ENCODE results near the gene HOMER2. TPM values are rescaled to one million over a fixed set of nuclear protein-coding genes. Genes with fewer than 3 reads are reported as not detected.

HOMER2 gene
- total and polyA plus RNA-seq, 12 donors: 12.3 to 64.4 (median 43.2) TPM

GRCh38 chr15:82852941-82853561 is 99.5 kb downstream of the HOMER2 start:
- Histone ChIP-seq H3K27me3 (no peaks in the 10 kb centered on the region), H3K36me3 (peaks cover 0 to 10% (median 0%) of the 10 kb centered on the region in 9 donors), H3K4me3 (no peak overlapping the region), H3K4me1 (peaks cover 0 to 22% (median 12%) of the 10 kb centered on the region in 9 donors), H3K9me3 (no peaks in the 10 kb centered on the region), H3K27ac (no peak overlapping the region)
- DNase-seq (no peak), ATAC-seq (no peak)
- intact Hi-C loops (cut with DNase I): loop anchor here in 4 of 10 donors (5.0 to 10.0 kb wide), 2 partner anchors 132 to 134 kb away; partner anchors contain the start of gene RAMAC (in 4 of the 4)
- TF ChIP-seq, protein P1, sequence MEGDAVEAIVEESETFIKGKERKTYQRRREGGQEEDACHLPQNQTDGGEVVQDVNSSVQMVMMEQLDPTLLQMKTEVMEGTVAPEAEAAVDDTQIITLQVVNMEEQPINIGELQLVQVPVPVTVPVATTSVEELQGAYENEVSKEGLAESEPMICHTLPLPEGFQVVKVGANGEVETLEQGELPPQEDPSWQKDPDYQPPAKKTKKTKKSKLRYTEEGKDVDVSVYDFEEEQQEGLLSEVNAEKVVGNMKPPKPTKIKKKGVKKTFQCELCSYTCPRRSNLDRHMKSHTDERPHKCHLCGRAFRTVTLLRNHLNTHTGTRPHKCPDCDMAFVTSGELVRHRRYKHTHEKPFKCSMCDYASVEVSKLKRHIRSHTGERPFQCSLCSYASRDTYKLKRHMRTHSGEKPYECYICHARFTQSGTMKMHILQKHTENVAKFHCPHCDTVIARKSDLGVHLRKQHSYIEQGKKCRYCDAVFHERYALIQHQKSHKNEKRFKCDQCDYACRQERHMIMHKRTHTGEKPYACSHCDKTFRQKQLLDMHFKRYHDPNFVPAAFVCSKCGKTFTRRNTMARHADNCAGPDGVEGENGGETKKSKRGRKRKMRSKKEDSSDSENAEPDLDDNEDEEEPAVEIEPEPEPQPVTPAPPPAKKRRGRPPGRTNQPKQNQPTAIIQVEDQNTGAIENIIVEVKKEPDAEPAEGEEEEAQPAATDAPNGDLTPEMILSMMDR (IDR thresholded peaks at IDR 0.05): no peak
- WGBS, 2 donors: 63 to 67% methylated on average over 16 of the region's 16 CpGs

DNA sequence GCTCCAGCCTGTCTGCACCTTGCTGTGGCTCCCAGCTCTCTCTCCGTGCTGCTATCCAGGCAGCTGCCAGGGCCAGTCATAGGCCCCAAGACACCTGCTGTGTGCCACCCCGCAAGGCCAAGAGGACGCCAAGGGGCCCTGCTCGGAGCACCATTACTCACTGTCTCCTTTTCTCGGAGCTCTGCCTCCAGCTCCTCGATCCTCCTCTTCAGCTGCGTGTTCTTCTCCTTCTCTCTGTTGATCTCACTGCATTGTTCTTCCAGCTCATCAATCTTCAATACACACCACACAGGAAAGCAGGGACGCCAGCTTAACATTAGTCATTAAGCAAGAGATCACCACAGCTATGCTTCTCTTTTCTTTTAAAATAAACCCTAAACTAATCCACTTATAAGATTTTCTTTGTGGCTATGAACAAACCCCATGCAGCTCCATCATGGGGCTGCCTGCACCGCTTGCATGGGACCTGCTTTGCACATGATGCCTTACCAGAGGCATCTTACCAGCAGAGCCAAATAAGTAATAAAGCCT is 100.5 kb downstream of the HOMER2 start:
- DNase-seq: no peak
- Histone ChIP-seq H3K36me3 (peaks cover 0 to 10% (median 0%) of the 10 kb centered on the region in 9 donors), H3K27me3 (no peaks in the 10 kb centered on the region), H3K27ac (no peak overlapping the region), H3K4me1 (peaks cover 0 to 22% (median 12%) of the 10 kb centered on the region in 9 donors), H3K9me3 (no peaks in the 10 kb centered on the region), H3K4me3 (no peak overlapping the region)
- no peak for ATAC-seq
- 83 to 84% methylated on average over 9 of the region's 9 CpGs for WGBS, 2 donors
- intact Hi-C loops (cut with DNase I): loop anchor here in 4 of 10 donors (5.0 to 10.0 kb wide), 2 partner anchors 133 to 135 kb away; partner anchors contain the start of gene RAMAC (in 4 of the 4)
- TF ChIP-seq, protein P1 (IDR thresholded peaks at IDR 0.05): no peak

DNA sequence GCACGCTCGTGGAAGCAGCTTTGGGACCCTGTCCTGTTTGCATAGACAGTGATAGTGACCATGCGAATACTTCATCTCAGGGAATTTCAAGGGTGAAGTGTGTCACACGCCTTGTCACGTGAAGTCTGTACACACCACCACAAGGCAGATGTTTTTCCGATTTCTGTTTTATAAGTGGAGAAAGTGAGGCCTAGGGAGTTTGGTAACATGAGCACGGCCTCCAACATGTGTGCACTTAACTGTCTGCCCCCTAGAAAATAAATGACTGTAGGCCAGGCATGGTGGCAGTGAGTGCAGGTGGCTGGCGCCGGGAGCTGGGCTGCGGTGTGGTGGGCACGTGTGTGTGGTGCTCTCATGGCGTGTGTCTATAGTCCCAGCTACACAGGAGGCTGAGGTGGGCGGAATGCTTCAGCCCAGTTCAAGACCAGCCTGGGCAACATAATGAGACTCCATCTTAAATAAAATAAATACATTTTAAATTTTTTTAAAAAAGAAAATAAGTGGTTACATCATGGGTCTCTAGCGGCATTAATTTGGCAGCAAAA is 101.1 kb downstream of the HOMER2 start:
- TF ChIP-seq, protein P1 (IDR thresholded peaks at IDR 0.05): no peak
- H3K4me3 ChIP-seq: no peak overlapping the region
- WGBS, 2 donors: 89 to 93% methylated on average over 14 of the region's 14 CpGs
- H3K36me3 ChIP-seq: peaks cover 0 to 10% (median 0%) of the 10 kb centered on the region in 9 donors
- H3K9me3 ChIP-seq: no peaks in the 10 kb centered on the region
- H3K27me3 ChIP-seq: no peaks in the 10 kb centered on the region
- H3K4me1 ChIP-seq: peaks cover 0 to 22% (median 12%) of the 10 kb centered on the region in 9 donors
- intact Hi-C loops (cut with DNase I): loop anchor here in 4 of 10 donors (5.0 to 10.0 kb wide), 2 partner anchors 133 to 136 kb away; partner anchors contain the start of gene RAMAC (in 4 of the 4)
- H3K27ac ChIP-seq: no peak overlapping the region
- DNase-seq (no peak), ATAC-seq (no peak)

DNA sequence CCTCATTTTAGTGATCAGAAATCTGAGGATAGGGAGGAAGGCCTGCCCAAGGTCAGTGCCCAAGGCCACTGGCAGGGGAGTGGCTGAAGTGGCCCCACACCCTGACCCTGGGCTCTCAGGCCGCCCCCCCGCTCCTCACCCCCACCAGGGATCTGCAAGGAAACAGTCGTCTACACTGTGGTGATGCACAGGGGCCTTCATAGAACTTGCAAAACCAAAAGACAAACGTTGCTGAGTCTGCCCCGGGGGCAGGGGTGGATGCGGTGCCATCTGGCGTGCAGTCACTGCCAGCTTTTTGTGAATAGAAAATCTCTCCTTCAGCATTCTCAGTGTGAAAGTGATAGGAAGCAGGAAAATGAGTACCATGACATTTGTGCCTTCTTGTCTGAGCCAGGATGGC is 101.8 kb downstream of the HOMER2 start:
- intact Hi-C loops (cut with DNase I): loop anchor here in 4 of 10 donors (1.0 to 10.0 kb wide), 3 partner anchors 134 to 150 kb away; partner anchors contain the start of gene RAMAC (in 4 of the 4)
- DNase-seq: no peak

More for the DNA sequence above, 101.8 kb downstream of the HOMER2 start:
- 72 to 83% methylated on average over 7 of the region's 7 CpGs for WGBS, 2 donors
- no peak for ATAC-seq
- H3K36me3 ChIP-seq: peaks cover 0 to 10% (median 0%) of the 10 kb centered on the region in 9 donors
- peaks cover 0 to 20% (median 12%) of the 10 kb centered on the region in 9 donors for H3K4me1 ChIP-seq
- H3K4me3 ChIP-seq: no peak overlapping the region
- no peaks in the 10 kb centered on the region for H3K27me3 ChIP-seq
- H3K9me3 ChIP-seq: no peaks in the 10 kb centered on the region
- no peak overlapping the region for H3K27ac ChIP-seq
- TF ChIP-seq, protein P1 (IDR thresholded peaks at IDR 0.05): no peak

Data from heart right ventricle (tissue), 16 donors.